Thyroid gland (tissue), 4 donors: ENCODE data around the gene PRSS33.

Experiments used
- CTCF ChIP-seq, 6 experiments: fragments of 200-600 bp in 3 of 6; fragments of 450-650 bp in 3 of 6; sonication (generic) in 3 of 6; IDR thresholded peaks; one replicate each; pipeline ENCODE4 v1.5.1; 2016 to 2019; ENCODE audit warnings: antibody characterized with exemption in 6 of 6, mild to moderate bottlenecking in 2 of 6, inconsistent platforms in 1 of 6, moderate library complexity in 1 of 6
- POLR2A ChIP-seq, 2 donors: fragments of 450-650 bp; IDR thresholded peaks; one replicate each; pipeline ENCODE4 v1.6.1; 2017; ENCODE audit warnings: antibody characterized with exemption in 2 of 2, mild to moderate bottlenecking in 2 of 2, moderate library complexity in 1 of 2

DNA sequence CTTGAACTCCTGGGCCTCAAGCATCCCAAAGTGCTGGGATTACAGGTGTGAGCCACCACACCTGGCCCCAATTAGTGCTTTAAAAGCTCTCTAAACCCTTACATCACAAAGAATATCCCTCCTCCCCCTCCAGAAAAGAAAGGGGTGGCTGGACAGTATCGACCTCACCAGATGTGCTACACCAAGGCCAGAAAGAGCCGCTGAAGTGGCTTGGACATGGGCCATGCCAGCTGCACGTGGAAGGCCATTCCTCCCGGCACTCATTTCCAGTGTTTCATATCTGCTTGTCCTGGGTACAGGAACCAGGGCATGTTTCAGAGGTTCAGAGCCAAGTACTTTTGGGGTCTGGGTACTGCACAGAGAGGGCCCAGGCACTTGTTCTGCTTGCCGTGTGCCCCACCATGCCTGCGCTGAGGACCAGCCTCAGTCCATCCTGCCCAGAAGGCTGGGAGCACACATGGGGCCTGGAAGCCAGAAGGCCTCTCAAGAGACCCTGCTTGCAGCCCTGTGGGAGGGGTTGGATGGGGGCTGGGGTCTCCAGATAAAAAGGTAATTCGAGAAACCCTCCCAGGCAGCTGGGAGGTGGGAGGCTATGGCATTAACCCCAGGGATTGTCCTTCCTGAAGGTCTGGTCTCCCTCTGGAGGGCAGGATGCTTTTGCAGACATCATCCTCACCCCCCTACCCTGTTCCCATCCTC lies 38.5 kb downstream of the PRSS33 start:
- no peak for TF ChIP-seq CTCF (IDR thresholded peaks at IDR 0.05)
- TF ChIP-seq POLR2A (IDR thresholded peaks at IDR 0.05), result no peak
